Pulmonary artery endothelial cell (primary cell): ENCODE data around the gene IL1RL2. TPM values are rescaled to one million over a fixed set of nuclear protein-coding genes. Genes with fewer than 3 reads are reported as not detected.

Source experiments
- DNase-seq: peaks from one replicate; pipeline ENCODE4 v3.0.0-alpha.2; 2011; ENCODE audit warnings: low read depth, low spot score
- total RNA-seq: library from RNA; depleted of rRNA; stranded (reverse); fragments of >200 nt; gene quantifications from 2 replicates; pipeline ENCODE4 v1.2.3, GENCODE V29; 2014

The IL1RL2 gene
- total RNA-seq, 1 donor from 2014 or later, result 0.20 TPM

DNA sequence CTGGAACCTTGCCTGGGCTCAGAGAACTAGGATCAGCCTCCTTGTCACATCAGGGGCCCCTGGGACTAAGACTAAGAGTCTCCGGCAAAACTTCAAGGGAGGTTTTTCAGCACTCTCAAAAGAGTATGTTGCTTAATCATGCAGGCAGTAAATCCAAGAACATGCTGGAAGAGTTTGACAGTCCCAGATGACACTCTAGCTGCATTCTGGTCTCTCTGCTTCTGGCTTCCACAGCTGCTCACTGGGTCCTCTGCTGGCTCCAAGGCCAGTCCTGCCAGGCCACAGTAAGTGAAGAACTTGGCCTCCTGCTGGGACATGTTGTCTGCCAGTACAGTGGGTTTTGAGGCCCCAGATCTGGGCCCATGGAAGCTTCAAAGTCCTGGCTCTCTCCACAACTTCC, 79.4 kb downstream of the IL1RL2 start:
- no peak for DNase-seq

DNA sequence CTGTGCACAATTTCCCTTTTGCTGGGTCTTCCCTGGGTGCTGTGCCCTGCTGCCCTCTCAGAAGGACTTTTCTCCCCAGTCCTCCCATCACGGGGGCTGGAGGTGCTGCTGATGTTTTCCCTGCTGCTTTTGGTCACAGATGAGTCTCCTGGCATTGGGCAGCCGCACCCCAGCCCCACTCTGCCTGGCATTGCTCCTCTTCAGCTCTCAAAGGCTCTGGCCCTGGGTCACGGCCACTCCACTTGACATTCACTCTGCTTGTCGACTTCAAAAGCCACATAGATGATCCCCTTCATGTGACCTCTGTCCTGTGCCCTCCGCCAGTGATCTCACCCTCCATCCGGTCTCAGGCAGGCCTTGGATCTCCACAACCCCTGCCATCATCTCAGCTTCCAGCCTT, 81.0 kb downstream of the IL1RL2 start:
- no peak for DNase-seq

DNA sequence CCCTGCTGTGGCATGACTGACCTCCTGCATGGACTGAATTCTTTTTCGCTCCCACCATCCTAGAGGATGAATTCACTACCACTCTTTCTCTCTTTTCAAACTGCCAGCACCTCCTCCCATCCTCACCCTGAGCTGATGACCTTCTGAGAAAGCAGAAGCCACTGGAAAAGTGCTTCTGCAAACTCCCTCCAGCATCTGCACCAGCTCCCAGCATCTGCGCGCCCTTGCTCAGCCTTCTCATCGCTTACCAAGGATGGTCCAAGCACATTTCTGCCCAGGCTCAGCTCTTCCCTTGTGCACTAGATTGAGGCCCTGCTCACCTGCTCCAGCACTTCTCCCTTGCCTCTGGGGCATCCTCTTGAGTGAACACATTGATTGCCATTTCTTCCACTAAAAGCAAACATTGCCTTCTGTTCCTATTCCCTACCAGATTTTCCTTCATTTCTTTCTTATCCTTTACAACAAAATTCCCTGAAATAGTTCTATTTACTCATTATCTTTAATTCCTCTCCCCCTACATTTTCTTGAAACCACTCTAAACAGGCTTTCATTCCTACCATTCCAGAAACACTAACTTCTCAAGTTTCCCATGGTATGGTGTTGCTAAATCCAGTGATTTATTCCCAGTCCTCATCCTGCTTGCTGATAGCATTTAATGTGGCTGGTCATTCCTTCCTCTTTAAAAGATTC, 81.8 kb downstream of the IL1RL2 start:
- DNase-seq, result no peak

DNA sequence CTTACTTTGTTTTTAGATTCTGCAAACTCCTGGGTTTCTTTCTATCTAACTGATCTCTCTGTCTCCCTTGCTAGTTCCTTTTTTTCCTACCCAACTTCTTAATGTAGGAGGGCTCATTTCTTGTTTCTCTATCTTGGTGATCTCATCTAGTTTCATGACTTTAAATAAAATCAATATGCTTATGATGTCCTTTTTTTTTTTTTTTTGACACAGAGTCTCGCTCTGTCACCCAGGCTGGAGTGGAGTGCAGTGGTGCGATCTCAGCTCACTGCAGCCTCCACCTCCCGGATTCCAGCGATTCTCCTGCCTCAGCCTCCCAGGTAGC, 82.3 kb downstream of the IL1RL2 start:
- DNase-seq, result no peak

DNA sequence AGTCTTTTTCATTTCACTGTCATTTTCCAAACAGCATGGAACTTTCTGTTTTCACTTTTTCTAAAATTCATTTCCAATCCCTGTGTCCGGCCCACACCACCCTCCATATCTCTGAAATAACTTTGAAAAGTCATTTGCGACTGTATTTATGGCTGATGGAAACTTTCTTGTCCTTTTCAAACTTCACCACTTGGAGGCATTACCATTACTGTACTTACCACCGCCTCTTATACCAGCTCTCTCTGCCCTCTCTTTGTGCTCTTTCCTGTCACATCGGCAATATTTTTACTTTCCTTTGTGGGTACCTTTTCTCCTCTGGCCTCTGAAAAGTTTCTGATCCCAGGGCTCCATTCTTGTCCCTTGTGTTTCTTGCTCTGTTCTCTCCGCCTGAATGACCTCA, 85.0 kb downstream of the IL1RL2 start:
- DNase-seq, result no peak

DNA sequence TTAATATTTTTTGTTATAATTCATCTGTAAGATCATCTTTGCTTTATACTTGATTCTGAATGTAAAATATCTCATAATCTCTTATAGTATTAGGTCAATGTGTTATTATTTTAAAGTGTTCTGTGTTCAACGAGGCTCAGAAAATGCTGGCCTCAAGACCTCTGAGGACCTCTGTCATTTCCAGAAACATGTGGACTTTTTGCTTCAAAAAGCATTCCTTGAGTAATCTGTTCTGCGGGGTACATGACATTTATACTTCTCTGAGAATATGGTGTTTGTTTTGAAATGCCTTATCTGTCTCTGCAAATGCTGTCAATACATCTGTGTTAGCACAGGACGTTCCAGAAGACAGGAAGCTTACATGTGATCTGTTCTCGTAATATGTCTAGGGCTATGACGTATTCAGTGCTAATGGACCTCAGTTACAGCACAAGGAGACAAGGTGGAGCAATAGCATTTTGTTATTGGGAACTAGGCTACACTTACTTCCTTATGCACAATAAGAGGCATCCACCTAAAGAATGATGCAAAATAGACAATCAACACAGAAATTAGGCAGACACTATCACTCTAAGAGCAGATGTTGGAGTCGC, 86.9 kb downstream of the IL1RL2 start:
- peak; percentile 72 for DNase-seq

DNA sequence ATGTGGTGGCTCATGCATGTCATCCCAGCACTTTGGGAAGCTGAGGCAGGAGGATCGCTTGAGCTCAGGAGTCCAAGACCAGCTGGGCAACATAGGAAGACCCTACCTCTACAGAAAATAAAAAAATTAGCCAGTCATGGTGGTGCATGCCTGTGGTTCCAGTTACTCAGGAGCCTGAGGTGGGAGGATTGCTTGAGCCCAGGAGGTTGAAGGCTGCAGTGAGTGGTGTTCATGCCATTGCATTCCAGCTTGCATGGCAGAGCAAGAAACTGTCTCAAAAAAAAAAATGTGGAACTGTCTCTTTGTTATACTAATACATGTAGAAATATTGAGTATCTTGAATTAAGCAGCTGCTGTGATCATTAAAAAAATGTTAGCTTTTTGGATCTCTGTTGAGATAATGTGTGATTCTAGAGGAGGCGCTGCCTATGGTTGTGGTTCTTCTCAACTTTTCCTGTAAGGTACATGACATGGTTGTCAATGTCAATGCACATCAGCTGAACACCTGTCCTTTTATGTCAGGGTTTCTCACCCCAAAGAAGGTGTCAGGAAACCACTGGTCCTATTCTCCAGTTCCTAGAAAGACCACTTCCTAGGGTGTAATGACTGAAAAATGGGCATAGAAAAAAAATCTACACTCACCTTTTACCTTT, 89.9 kb downstream of the IL1RL2 start:
- DNase-seq, result no peak

DNA sequence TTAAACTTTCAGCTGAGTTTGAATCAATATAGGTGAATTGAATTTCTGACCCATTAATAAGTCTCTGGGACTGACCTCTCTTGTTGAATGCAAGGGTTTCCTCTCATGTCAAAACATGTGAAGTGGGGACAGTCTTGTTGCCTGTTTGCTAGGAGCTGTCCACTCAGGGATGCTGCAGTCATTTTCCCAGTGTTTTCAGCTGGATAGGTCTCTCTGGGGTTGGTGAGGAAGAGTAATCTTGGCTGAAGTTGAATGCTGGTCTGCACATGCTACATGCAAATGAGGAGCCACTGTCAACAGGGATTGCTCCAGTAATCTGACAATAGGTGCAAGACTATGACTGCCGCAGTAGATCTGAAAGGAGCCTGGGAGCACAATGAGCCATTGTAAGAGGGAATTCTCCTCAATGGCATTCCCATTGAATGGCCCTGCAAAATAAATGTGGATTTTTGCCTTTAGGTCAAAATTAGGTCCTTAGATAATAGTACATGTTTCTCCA, 90.4 kb downstream of the IL1RL2 start:
- no peak for DNase-seq

DNA sequence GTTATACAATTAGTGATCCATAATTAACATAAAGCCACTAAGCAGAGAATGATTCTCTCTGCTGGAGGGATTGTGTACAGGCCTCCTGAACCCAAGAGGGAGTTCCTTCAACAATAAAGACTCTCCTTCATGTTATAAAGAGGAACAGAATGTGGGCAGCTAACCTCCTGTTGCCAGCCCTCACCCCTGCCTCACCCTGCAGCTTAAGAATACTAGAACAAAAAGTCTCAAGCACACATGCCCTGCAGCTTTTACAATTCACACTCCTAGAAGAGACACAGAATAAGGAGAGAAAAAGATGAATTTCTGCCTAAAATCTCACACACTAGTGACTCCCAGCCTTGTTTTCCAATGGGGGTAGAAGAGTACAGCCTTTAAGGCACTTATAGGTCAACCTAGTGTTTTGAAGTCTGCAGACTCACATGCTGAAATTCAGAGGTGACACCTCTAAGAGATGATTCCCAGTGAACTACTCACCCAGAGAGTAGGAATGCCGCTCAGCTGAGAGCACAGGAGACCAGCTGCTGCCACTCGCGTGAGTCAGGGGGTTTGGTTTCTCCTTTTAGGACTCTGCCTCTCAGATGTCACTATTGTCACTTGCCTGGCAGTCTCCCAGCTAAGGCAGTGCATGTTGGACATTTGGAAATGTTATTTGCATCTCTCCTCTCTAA, 92.0 kb downstream of the IL1RL2 start:
- DNase-seq, result no peak

DNA sequence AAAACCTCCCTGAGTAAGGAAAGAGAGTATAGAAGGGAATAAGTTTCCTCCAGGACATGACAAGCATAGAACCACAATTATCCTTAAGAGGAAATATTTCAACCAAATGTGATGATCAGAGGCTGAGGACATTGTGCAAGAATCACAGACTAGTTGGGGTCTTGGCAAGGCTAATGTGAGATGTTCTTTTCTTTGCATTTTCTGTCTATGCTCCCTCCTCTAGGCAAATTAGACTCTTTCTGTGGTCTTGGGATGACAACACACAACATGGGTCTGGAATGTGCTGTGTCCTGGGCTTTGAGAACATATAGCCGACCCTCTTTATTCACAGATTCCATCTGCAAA, 92.5 kb downstream of the IL1RL2 start:
- no peak for DNase-seq

DNA sequence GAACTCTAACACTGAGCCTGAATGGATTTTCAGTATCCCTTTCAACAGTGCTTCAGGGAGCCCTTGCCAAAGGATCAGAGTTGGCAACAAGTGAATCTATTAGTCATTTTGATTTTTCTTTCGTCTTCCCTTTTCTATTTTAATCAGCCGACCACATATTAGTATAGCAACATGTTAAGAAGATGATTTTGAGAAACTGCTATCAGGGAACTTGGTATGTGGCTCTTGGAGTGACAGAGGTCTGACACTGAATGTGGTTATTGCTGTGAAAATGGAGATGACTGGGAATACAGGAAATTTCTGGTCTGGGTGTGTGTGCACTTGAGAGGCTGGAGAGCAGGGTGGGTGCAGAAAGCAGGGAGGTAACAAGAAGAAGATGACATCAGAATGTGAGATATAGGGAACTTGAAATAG, 95.9 kb downstream of the IL1RL2 start:
- no peak for DNase-seq

DNA sequence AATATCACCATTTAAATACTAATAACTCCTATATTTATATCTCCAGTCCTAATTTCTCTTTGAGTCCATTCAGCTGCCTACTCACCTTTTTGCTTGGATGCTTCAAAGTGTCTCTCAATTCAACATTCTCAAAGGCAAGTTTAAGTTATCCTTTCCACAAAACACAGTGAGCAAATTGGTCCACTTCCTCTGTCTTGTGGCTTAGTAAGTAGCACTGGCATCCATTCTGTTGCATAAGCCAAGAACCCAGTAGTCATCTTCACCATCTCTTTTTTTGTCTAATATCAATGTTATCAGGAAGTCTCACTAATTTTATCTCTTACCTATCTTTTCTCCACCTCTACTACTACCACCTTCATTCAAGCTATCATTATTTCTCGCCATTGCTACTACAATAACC, 97.2 kb downstream of the IL1RL2 start:
- no peak for DNase-seq

DNA sequence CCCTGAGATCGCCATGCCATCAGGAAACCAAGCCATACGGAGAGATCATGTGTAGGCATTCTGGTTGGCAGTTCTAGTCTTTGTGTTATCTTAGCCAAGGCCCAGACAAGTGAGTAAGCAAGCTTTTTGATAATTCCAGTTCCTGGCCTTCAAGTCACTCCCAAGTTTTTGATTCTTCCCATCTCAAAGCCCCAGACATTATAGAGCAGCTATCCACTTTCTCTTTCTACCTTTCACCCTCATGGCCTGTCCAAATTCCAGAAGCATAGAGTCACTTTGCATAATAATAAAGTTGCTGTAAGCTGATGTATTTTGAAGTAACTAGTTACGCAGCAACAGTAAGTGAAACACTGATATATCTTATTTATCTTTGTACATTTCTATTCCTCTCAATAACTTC, 97.8 kb downstream of the IL1RL2 start:
- DNase-seq, result no peak

DNA sequence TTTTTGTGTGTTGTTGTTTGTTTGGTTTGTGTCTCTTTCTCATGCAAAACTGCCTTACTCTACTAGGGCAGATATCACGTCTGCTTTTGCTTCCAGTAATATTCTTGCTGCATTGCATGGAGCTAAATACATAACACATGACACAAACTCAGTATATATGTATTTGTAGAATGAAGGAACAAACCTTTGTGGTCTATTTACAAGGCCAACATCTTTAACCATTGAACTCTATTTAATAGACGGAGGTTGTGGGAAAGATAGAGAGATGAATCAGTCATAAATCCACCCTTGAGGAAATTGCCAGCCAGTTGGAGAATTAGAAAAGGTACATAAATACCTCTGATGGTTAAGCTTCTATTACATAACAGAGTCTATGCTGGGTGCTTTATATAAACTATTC, 98.5 kb downstream of the IL1RL2 start:
- no peak for DNase-seq

DNA sequence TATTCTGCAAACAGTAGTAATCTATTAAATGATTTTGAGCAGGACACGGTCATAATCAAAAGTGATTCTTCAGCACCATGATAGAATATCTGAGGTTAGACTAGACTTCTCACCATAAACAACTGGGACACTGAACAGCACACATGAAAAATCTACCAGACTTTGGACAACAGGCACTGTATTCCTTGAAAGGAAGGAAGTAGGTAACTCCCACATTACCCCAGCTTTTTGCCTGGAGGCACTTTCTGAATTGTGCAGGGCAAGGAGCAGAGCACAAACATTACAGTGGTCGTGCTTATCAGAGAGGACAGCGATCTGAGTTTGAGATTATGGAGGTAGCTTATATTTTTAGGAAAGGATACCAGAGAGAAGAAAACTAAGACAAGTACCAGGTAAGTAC, 99.2 kb downstream of the IL1RL2 start:
- no peak for DNase-seq

DNA sequence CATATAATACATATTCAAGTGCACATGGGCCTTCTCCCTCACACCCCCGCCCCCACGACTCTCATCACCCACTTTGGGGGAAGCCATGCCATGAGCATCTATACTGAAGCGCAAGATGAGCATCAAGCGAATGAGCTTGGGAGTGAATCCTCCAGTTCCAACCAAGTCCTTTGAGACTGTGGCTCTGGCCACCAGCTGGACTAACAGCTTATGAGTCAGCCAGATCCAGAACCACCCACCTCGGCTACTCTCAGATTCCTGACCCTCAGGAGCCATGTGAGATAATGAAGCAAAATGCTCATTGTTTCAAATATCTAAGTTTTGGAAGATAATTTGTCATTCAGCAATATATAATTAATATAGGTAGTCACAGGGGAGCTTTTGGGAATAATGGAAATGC, 102.3 kb downstream of the IL1RL2 start:
- DNase-seq, result no peak

Other genes starting within 250 kb of the IL1RL2 start
- gene IL1R2, start 195.1 kb upstream of the IL1RL2 start, total RNA-seq, result 0.13 TPM in 1 of 2 replicates, not detected in the other
- gene IL1R1, start 44.3 kb upstream of the IL1RL2 start, total RNA-seq, result 5.5 and 17.3 TPM in 2 replicates
- 108 and 144 TPM in 2 replicates for gene IL1RL1, start 124.5 kb downstream of the IL1RL2 start, total RNA-seq
- gene IL18R1, start 168.8 kb downstream of the IL1RL2 start, total RNA-seq, result 3.7 and 8.3 TPM in 2 replicates
- under 0.01 TPM in 1 of 2 replicates, not detected in the other for gene IL18RAP, start 236.1 kb downstream of the IL1RL2 start, total RNA-seq